ENCODE results near the gene HAO2. TPM values are rescaled to one million over a fixed set of nuclear protein-coding genes. Genes with fewer than 3 reads are reported as not detected.
"Not testable (repeated sequence)": the region's sequence is repeated elsewhere in the genome, so short reads cannot be mapped to it uniquely, and the experiment has no call there.

Gene HAO2
- total RNA-seq, 1 donor from 2014 or later, result not detected

DNA sequence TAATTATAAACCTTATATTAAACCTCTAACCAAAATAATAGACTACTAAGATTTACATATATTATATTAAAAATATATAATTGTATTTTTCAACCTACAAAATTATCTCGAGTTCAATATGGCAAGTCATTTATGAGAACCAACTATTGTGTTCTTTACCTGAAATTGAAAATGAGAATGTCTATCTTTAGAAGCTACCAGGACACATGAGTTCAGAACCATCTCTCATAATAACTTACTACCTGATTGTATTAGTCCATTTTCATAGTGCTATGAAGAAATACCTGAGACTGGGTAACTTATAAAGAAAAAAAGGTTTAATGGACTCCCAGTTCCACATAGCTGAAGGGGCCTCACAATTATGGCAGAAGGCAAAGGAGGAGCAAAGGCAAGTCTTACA, 6.8 kb downstream of the HAO2 start:
- Mint-ChIP-seq H3K27me3 (ENCODE audit: low read depth) (peaks cover 17% of the 10 kb centered on the region), H3K4me1 (ENCODE audit: low read depth) (peaks cover 9% of the 10 kb centered on the region), H3K36me3 (ENCODE audit: low read depth) (no peaks in the 10 kb centered on the region), H3K4me3 (ENCODE audit: low read depth) (no peak overlapping the region), H3K27ac (no peak overlapping the region), H3K9me3 (no peaks in the 10 kb centered on the region)
- DNase-seq (ENCODE audit: low spot score), result no peak
- intact Hi-C loops (cut with micrococcal nuclease), result no loop called here

DNA sequence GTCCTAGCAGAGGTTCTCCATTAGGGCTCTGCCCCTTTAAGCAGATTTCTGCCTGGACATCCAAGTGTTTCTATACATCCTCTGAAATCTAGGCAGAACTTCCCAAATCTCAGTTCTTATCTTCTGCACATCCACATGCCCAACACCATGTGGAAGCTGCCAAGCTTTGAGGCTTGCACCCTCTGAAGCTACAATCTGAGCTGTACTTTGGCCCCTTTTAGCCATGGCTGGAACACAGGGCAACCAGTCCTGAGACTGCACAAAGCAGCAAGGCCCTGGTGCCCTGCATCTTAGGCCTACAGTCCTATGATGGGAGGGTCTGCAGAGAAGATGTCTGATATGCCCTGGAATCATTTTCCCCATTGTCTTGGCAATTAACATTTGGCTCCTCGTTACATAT, 8.0 kb downstream of the HAO2 start:
- Mint-ChIP-seq H3K36me3 (ENCODE audit: low read depth) (no peaks in the 10 kb centered on the region), H3K9me3 (no peaks in the 10 kb centered on the region), H3K4me1 (ENCODE audit: low read depth) (peaks cover 9% of the 10 kb centered on the region), H3K27ac (no peak overlapping the region), H3K27me3 (ENCODE audit: low read depth) (peaks cover 17% of the 10 kb centered on the region), H3K4me3 (ENCODE audit: low read depth) (no peak overlapping the region)
- intact Hi-C loops (cut with micrococcal nuclease), result no loop called here
- no peak for DNase-seq (ENCODE audit: low spot score)

DNA sequence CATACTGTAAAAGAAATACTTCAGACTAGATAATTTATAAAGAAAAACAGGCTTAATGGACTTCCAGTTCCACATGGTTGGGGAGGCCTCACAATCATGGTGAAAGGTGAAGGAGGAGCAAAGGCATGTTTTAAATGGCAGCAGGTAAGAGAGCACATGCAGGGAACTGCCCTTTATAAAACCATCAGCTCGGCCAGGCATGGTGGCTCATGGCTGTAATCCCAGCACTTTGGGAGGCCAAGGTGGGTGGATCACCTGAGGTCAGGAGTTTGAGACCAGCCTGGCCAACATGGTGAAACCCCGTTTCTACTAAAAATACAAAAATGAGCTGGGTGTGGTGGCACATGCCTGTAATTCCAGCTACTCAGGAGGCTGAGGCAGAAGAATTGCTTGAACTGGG, 9.0 kb downstream of the HAO2 start:
- H3K9me3 Mint-ChIP-seq; DNase-seq (ENCODE audit: low spot score); H3K4me3 Mint-ChIP-seq (ENCODE audit: low read depth); H3K36me3 Mint-ChIP-seq (ENCODE audit: low read depth); intact Hi-C loops (cut with micrococcal nuclease); H3K27ac Mint-ChIP-seq; H3K4me1 Mint-ChIP-seq (ENCODE audit: low read depth): not testable (repeated sequence)
- H3K27me3 Mint-ChIP-seq (ENCODE audit: low read depth), result peaks cover 13% of the 10 kb centered on the region

DNA sequence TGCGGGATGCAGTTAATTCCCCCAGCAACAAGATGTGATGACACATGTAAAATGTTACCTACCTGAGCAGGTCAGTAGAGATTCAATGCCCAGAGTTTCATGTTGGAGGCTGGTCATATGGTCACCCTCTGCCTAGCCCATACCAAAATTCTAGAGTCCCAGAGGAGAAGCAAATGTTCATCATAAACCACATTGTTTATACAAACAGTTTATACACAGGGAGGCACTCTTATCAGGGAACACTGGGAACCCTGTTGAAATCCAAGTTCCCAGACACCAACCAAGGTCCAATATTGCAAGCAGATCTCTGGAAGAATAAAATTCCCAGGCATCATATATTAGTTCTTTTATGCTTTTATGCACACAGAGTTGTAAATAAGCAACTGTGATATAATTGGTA, 10.5 kb downstream of the HAO2 start:
- Mint-ChIP-seq H3K4me3 (ENCODE audit: low read depth) (no peak overlapping the region), H3K36me3 (ENCODE audit: low read depth) (no peaks in the 10 kb centered on the region), H3K27ac (no peak overlapping the region), H3K4me1 (ENCODE audit: low read depth) (peaks cover 8% of the 10 kb centered on the region), H3K27me3 (ENCODE audit: low read depth) (peaks cover 12% of the 10 kb centered on the region), H3K9me3 (no peaks in the 10 kb centered on the region)
- no peak for DNase-seq (ENCODE audit: low spot score)
- intact Hi-C loops (cut with micrococcal nuclease), result no loop called here

DNA sequence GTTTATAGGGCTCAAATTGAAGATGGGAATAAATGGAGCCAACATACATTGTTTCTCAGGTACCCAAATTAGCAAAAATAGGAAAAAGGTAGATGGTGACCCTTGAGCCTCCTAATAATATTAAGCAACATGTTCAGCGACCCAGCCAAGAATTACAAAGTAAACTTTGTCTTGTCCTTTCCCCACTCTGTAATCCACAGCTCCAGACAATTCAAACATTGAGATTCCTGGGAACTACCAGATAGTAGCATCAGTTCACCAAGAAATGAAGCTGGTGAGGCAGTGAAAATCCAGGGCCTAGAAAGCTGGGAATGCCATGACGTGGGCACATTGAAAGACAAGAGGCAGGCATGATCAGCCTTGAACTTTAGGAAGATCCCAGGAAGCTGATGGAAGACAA, 11.7 kb downstream of the HAO2 start:
- no peak for DNase-seq (ENCODE audit: low spot score)
- Mint-ChIP-seq H3K27ac (no peak overlapping the region), H3K36me3 (ENCODE audit: low read depth) (no peaks in the 10 kb centered on the region), H3K27me3 (ENCODE audit: low read depth) (peaks cover 8% of the 10 kb centered on the region), H3K4me1 (ENCODE audit: low read depth) (no peaks in the 10 kb centered on the region), H3K4me3 (ENCODE audit: low read depth) (no peak overlapping the region), H3K9me3 (no peaks in the 10 kb centered on the region)
- intact Hi-C loops (cut with micrococcal nuclease), result no loop called here

DNA sequence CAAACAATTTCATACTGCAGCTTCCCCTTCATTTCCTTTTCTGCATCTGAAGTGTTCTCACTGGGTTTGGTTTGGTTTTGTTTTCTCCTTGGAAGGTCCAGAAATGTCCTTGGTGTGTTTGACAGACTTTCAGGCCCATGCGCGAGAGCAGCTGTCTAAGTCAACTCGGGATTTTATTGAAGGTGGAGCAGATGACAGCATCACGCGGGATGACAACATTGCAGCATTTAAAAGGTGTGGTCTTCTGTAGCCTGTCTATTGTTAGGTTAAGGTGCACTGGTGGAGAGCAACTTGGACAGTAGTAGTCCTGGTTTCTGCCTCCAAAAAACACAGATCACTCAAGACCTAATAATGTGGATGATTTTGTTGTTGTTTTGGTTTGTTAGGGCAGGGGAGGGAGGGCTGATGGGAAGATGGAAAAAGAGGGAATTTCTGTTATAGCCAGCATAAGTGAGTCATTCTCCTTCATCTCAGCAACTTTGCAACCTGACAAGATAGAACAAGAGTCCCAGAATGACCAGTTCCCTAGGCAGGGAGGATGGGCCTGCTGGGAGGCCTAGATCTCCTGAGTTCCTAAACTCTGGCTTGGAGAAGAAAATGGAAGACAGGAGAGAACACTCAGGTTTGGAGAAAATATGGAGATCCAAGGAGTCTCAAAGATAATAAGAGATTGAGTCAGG, 12.5 kb downstream of the HAO2 start:
- no peak for DNase-seq (ENCODE audit: low spot score)
- peaks cover 8% of the 10 kb centered on the region for H3K27me3 Mint-ChIP-seq (ENCODE audit: low read depth)
- no peaks in the 10 kb centered on the region for H3K4me1 Mint-ChIP-seq (ENCODE audit: low read depth)
- intact Hi-C loops (cut with micrococcal nuclease), result no loop called here
- H3K9me3 Mint-ChIP-seq, result no peaks in the 10 kb centered on the region
- no peak overlapping the region for H3K27ac Mint-ChIP-seq
- H3K4me3 Mint-ChIP-seq (ENCODE audit: low read depth), result no peak overlapping the region
- no peaks in the 10 kb centered on the region for H3K36me3 Mint-ChIP-seq (ENCODE audit: low read depth)

DNA sequence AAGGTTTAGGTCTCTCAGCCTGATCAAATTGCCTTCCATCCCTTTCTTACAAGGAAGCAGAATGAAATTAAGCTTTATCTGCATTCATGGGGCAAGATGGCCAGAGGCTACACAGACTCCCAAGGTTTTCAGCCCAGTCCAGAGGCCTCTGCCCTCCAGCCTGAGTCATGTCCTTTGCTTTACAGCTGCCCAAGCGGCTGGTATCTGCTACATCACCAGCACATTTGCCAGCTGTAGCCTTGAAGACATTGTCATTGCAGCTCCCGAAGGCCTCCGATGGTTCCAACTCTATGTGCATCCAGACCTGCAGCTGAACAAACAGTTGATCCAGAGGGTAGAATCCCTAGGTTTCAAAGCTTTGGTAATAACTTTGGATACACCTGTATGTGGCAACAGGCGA, 16.0 kb downstream of the HAO2 start:
- Mint-ChIP-seq H3K27ac (no peak overlapping the region), H3K36me3 (ENCODE audit: low read depth) (no peaks in the 10 kb centered on the region), H3K4me1 (ENCODE audit: low read depth) (no peaks in the 10 kb centered on the region), H3K27me3 (ENCODE audit: low read depth) (no peaks in the 10 kb centered on the region), H3K4me3 (ENCODE audit: low read depth) (no peak overlapping the region), H3K9me3 (no peaks in the 10 kb centered on the region)
- intact Hi-C loops (cut with micrococcal nuclease), result no loop called here
- no peak for DNase-seq (ENCODE audit: low spot score)

DNA sequence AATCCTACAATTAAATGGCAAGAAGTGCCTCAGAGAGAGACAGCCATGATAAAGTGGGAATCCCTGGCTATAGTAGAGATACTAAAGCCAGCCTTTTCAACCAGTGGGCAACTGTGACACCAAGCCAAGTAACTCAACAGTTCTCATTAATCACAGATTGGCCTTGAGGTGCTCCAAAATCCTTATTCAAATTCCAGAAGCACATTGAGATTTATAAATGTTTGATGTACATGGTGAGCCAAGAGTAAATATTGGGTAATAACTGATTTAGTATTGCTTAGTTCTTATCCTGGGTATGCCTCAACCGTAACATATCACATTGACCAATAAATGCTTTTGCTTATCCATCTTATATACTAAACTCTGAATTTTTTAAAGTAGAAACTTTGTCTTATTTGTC, 17.1 kb downstream of the HAO2 start:
- no peak for DNase-seq (ENCODE audit: low spot score)
- H3K36me3 Mint-ChIP-seq (ENCODE audit: low read depth), result no peaks in the 10 kb centered on the region
- H3K27me3 Mint-ChIP-seq (ENCODE audit: low read depth), result no peaks in the 10 kb centered on the region
- no peak overlapping the region for H3K27ac Mint-ChIP-seq
- H3K4me3 Mint-ChIP-seq (ENCODE audit: low read depth), result no peak overlapping the region
- no peaks in the 10 kb centered on the region for H3K4me1 Mint-ChIP-seq (ENCODE audit: low read depth)
- intact Hi-C loops (cut with micrococcal nuclease), result no loop called here
- H3K9me3 Mint-ChIP-seq, result no peaks in the 10 kb centered on the region

DNA sequence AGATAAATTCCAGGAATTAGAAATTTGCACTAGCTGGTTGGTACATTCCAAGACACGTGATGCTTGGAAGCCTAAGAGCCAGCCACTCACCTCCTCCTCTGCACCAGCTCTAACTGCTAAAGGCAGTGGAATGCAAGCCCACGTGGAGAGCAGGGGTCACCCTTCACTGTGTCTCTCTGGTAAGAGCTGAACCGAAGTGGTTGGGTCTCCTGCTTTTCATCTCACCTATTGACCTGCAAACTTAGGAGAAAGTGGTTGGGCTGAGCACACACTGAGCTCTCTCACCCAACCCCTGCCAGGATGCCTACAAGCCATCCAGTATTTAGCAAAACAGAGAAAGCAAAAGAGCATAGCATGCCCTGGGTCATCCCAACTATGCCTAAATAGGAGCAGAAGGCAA, 19.3 kb downstream of the HAO2 start:
- no peak for DNase-seq (ENCODE audit: low spot score)
- H3K27me3 Mint-ChIP-seq (ENCODE audit: low read depth), result no peaks in the 10 kb centered on the region
- no peak overlapping the region for H3K4me3 Mint-ChIP-seq (ENCODE audit: low read depth)
- H3K36me3 Mint-ChIP-seq (ENCODE audit: low read depth), result no peaks in the 10 kb centered on the region
- no peaks in the 10 kb centered on the region for H3K9me3 Mint-ChIP-seq
- no peak overlapping the region for H3K27ac Mint-ChIP-seq
- intact Hi-C loops (cut with micrococcal nuclease), result no loop called here
- no peaks in the 10 kb centered on the region for H3K4me1 Mint-ChIP-seq (ENCODE audit: low read depth)

DNA sequence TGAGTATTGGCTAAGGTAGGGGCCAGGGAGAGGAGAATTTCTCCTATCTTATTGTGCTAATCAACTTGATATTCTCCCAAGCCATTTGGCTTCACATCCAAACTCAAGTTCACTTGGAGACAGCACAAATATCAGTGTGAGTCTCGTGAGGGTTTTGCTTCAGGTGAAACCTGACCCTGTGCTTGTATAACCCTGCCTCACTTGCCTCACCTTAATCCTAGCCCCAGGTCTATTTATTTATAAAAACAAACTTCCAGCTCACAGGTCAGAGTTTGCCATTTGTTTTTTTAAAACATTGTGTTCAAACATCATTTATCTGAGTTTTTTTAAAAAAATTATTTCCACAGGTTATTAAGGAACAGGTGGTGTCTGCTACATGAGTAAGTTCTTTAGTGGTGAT, 19.9 kb downstream of the HAO2 start:
- Mint-ChIP-seq H3K4me3 (ENCODE audit: low read depth) (no peak overlapping the region), H3K27ac (no peak overlapping the region), H3K9me3 (no peaks in the 10 kb centered on the region), H3K36me3 (ENCODE audit: low read depth) (no peaks in the 10 kb centered on the region), H3K27me3 (ENCODE audit: low read depth) (no peaks in the 10 kb centered on the region), H3K4me1 (ENCODE audit: low read depth) (no peaks in the 10 kb centered on the region)
- intact Hi-C loops (cut with micrococcal nuclease), result no loop called here
- no peak for DNase-seq (ENCODE audit: low spot score)

DNA sequence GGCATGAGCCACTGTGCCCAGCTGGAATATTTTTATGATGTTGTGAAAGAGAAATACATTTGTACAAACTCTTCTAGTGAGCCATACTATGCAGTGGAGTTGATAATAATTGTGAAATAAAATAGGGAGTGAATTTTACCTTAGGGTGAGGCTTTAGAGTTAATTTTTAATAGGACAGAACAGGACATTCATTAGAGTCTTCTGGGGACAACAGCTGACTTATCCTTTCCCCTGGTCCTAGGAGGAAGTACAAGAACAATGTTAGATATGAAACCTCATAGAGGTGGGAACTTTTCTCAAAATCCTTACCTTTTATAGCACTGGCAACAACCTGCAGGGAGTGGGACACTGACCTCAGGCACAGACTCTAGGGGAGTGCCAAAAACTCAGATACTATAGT, 21.9 kb downstream of the HAO2 start:
- no peaks in the 10 kb centered on the region for H3K27me3 Mint-ChIP-seq (ENCODE audit: low read depth)
- H3K4me1 Mint-ChIP-seq (ENCODE audit: low read depth), result no peaks in the 10 kb centered on the region
- H3K36me3 Mint-ChIP-seq (ENCODE audit: low read depth), result no peaks in the 10 kb centered on the region
- no peaks in the 10 kb centered on the region for H3K9me3 Mint-ChIP-seq
- DNase-seq (ENCODE audit: low spot score), result no peak
- no peak overlapping the region for H3K27ac Mint-ChIP-seq
- H3K4me3 Mint-ChIP-seq (ENCODE audit: low read depth), result no peak overlapping the region
- intact Hi-C loops (cut with micrococcal nuclease), result no loop called here

DNA sequence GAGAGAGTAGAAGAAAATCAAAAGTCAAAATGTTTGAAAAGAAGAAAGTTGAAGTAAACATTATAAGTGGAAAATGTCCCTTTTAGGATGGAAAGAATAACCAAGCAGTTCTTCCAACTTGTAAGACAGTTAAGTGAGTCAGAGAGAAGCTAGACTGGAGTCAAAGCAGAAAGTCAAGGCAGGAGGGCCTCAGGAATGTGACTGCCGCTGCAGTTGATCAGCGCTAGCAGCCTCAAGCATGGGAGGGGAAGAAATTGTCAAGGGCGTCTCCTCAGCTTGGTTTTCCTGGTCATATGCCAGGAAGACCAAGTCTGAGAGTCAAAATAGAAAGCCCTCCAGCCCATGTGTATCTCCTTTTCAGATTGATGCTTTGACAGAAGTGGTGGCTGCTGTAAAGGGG, 23.2 kb downstream of the HAO2 start:
- no peak overlapping the region for H3K4me3 Mint-ChIP-seq (ENCODE audit: low read depth)
- H3K36me3 Mint-ChIP-seq (ENCODE audit: low read depth), result no peaks in the 10 kb centered on the region
- H3K27ac Mint-ChIP-seq, result no peak overlapping the region
- intact Hi-C loops (cut with micrococcal nuclease), result no loop called here
- no peaks in the 10 kb centered on the region for H3K9me3 Mint-ChIP-seq
- H3K4me1 Mint-ChIP-seq (ENCODE audit: low read depth), result no peaks in the 10 kb centered on the region
- peaks cover 1% of the 10 kb centered on the region for H3K27me3 Mint-ChIP-seq (ENCODE audit: low read depth)
- DNase-seq (ENCODE audit: low spot score), result no peak

DNA sequence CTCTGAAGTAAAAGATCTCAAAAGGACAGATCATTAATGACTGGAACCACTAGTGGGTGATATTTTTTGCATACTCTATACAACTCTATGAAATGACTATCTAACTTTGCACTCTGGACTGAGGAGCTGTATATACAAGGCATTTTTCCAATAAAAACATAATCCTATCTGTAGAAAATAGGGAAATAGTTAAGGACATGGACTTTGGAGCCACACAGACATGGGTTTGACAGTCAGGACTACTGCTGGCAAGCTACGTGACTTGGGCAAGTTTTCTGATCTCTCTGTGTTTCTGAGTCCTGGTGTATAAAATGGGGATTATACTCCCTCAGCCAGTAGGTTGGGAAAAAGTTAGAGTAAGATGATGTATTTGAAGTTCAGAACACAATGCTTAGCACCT, 25.5 kb downstream of the HAO2 start:
- H3K36me3 Mint-ChIP-seq (ENCODE audit: low read depth), result no peaks in the 10 kb centered on the region
- no peak for DNase-seq (ENCODE audit: low spot score)
- intact Hi-C loops (cut with micrococcal nuclease), result no loop called here
- no peak overlapping the region for H3K4me3 Mint-ChIP-seq (ENCODE audit: low read depth)
- H3K9me3 Mint-ChIP-seq, result no peaks in the 10 kb centered on the region
- H3K27me3 Mint-ChIP-seq (ENCODE audit: low read depth), result peaks cover 1% of the 10 kb centered on the region
- H3K27ac Mint-ChIP-seq, result no peak overlapping the region
- no peaks in the 10 kb centered on the region for H3K4me1 Mint-ChIP-seq (ENCODE audit: low read depth)

DNA sequence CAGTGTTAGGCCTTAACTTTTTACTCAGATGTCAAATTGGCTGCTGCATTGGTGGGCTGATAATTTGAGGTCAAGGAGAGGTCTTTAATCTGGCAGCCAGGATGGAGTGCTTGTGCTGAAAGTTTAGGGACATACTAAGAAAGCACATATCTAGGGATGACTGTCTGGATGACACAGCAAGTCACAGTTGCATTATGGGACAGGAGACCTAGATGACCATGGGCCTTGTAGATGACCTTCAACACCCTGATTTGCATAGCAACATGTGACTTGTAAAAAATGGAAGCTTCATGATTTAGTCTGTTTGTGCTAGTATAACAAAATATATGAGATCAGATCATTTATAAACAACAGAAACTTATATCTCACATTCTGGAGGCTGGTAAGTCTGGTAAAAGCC, 28.4 kb downstream of the HAO2 start:
- Mint-ChIP-seq H3K27ac (no peak overlapping the region), H3K27me3 (ENCODE audit: low read depth) (peaks cover 1% of the 10 kb centered on the region), H3K4me3 (ENCODE audit: low read depth) (no peak overlapping the region), H3K9me3 (no peaks in the 10 kb centered on the region), H3K36me3 (ENCODE audit: low read depth) (no peaks in the 10 kb centered on the region), H3K4me1 (ENCODE audit: low read depth) (no peaks in the 10 kb centered on the region)
- intact Hi-C loops (cut with micrococcal nuclease), result no loop called here
- DNase-seq (ENCODE audit: low spot score), result no peak
